Measurements from ENCODE around the gene TBC1D1.

TBC1D1 gene

DNA sequence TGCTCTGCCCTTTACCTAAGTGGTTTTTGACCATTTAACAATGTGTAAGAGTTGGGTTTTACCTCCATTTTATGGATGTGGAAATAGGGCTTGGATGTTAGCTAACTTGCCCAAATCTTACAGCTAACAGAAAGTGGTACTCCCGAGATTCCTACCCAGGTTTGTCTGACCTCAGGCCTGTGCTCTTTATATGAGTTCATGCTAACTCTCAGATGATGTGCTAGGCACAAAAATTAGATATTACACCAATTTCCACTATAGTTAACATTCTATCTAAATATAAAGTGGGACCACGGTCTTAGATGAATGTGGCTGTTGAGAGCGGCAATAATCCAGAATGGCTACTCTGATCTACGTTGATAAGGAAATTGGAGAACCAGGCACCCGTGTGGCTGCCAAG, 69.2 kb downstream of the TBC1D1 start, which contains the start of gene PTTG2:
Gene PTTG2 (plus strand): TSS at position 301 of the 400 bp plus-strand sequence. CDS start 37 bp downstream, at position 338.
- TF ChIP-seq, protein P1, sequence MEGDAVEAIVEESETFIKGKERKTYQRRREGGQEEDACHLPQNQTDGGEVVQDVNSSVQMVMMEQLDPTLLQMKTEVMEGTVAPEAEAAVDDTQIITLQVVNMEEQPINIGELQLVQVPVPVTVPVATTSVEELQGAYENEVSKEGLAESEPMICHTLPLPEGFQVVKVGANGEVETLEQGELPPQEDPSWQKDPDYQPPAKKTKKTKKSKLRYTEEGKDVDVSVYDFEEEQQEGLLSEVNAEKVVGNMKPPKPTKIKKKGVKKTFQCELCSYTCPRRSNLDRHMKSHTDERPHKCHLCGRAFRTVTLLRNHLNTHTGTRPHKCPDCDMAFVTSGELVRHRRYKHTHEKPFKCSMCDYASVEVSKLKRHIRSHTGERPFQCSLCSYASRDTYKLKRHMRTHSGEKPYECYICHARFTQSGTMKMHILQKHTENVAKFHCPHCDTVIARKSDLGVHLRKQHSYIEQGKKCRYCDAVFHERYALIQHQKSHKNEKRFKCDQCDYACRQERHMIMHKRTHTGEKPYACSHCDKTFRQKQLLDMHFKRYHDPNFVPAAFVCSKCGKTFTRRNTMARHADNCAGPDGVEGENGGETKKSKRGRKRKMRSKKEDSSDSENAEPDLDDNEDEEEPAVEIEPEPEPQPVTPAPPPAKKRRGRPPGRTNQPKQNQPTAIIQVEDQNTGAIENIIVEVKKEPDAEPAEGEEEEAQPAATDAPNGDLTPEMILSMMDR (IDR thresholded peaks at IDR 0.05; ENCODE audit: insufficient read depth, low read depth, low read length, missing control alignments): no peak
- H3K4me3 ChIP-seq (ENCODE audit: low read length): no peak within 1 kb of the TSS
- DNase-seq (ENCODE audit: low read depth): no peak

DNA sequence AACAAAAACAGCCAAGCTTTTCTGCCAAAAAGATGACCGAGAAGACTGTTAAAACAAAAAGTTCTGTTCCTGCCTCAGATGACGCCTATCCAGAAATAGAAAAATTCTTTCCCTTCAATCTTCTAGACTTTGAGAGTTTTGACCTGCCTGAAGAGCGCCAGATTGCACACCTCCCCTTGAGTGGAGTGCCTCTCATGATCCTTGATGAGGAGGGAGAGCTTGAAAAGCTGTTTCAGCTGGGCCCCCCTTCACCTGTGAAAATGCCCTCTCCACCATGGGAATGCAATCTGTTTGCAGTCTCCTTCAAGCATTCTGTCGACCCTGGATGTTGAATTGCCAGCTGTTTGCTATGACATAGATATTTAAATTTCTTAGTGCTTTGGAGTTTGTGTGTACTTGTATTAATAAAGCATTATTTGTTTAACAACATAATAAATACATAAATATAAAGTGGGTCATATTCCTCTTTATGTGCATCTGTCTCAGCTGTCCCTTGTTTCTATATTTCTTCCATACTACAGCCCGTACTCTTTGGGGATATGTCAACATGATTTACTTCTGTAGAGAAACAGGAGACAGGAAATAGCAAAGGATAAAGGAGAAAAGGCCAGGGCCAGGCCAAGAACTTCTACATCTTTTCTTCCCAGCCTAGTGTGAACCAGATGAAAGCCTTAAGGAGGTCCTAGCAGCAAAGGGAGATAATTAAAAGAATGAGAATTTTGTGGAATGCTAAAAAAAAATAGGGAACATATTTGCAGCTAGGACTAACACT, 70.0 kb downstream of the TBC1D1 start:
- no peak for DNase-seq (ENCODE audit: low read depth)
- TF ChIP-seq, protein P1 (IDR thresholded peaks at IDR 0.05; ENCODE audit: insufficient read depth, low read depth, low read length, missing control alignments): no peak
- H3K4me3 ChIP-seq (ENCODE audit: low read length): no peak overlapping the region

DNA sequence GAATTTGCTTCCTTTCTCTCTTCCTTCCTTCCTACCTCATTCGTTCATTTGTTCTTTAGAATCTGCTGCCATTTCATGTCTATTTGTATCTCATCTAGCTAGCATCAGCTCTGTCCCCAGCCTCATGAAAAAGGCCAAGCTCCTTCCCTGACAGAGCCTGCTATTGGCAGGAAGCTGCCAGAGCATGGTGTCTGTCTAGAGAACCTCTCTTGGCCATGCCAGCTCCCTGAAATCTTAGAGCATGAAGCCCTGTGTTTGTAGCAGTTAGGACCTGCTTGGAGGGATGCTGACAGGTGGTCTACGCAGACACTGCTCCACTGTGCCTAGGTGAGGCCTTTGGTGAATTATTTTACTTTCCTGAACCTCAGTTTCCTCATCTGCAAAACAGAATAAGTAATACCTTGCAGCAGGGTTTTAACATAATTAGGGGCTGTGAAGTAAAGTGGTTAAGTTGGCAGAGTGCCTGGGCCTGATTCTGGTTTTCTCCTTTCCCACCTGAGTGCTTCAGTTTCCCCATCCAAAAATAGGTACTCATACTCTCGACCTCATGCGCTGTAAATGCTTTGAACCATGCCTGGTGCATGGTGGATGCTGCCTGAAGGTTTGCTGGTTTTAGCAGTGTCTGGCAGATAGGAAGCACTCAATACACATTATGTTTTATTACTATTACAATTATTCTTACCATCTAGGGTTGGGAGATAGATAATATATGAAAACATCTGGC, 74.0 kb downstream of the TBC1D1 start:
- H3K4me3 ChIP-seq (ENCODE audit: low read length): no peak overlapping the region
- TF ChIP-seq, protein P1 (IDR thresholded peaks at IDR 0.05; ENCODE audit: insufficient read depth, low read depth, low read length, missing control alignments): no peak

DNA sequence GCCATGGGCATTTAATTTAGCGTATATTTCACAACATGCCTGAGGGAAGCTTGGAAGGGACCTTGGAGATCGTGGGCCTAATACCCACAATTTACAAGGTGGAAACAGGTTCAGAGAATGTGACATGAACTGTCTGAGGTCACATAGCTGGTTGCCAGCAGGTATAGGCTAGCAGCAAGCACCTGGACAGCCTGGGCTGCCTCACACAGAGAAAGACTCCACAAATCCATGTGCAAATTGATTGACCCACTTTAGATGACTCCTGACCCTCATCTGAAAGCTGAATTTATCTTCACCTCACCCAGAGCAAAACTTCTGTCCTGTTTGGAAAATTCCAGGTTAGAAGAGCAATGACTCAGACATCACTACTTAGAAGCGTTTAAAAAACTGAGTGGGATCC, 75.2 kb downstream of the TBC1D1 start:
- DNase-seq (ENCODE audit: low read depth): no peak
- TF ChIP-seq, protein P1 (IDR thresholded peaks at IDR 0.05; ENCODE audit: insufficient read depth, low read depth, low read length, missing control alignments): no peak
- H3K4me3 ChIP-seq (ENCODE audit: low read length): no peak overlapping the region

More for the DNA sequence above, 74.0 kb downstream of the TBC1D1 start:
- DNase-seq (ENCODE audit: low read depth): no peak

DNA sequence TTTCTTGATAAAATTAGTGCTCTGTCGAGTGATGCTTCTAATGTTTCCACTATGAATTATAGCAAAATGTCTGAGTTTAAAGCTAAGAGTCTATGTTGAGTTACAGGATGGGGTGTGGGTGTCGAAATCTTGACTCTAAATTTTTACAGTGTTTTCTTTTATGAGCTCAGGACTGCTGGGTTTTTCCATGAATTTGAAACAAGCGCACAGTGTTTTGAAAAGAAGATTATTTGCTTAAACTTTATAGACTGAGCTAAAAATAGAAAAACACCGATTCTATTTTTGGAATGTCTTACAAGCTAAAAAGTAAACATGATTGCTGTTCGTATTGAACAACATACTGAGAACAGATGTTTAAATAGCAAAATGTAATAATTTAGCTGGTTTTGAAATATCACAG, 76.9 kb downstream of the TBC1D1 start:
- no peak for DNase-seq (ENCODE audit: low read depth)
- TF ChIP-seq, protein P1 (IDR thresholded peaks at IDR 0.05; ENCODE audit: insufficient read depth, low read depth, low read length, missing control alignments): no peak
- no peak overlapping the region for H3K4me3 ChIP-seq (ENCODE audit: low read length)

DNA sequence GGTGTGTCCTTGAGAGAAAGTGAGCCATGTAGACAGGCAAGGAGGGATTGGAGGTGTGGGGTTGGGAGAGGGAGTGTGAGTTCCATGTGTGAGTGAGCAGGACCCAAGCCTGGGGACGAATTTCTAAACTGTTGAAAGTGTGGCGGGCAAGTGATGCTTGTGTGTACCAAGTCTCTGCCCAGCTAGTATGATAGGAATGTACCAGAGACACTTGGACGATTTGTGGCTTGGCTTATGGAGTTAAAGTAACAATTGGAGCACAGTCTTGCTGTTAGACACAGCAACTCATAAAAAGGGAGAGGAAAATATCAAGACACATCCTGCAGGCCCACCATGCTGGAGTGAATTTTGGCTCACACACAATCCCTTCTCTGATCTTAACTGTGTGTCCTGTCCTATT, 77.9 kb downstream of the TBC1D1 start:
- TF ChIP-seq, protein P1 (IDR thresholded peaks at IDR 0.05; ENCODE audit: insufficient read depth, low read depth, low read length, missing control alignments): no peak
- no peak overlapping the region for H3K4me3 ChIP-seq (ENCODE audit: low read length)
- no peak for DNase-seq (ENCODE audit: low read depth)
